MCF 10A (cell line): ENCODE data around the gene RNF2. TPM values are rescaled to one million over a fixed set of nuclear protein-coding genes. Genes with fewer than 3 reads are reported as not detected.
"Not testable (repeated sequence)": the region's sequence is repeated elsewhere in the genome, so short reads cannot be mapped to it uniquely, and the experiment has no call there.

Source experiments
- BruUV-seq: library from RNA; stranded (reverse); fragments of 400-500 nt; replicated peaks from 2 replicates; lab custom pipeline; 2021; lab: Mats Ljungman, UMichigan
- CTCF ChIA-PET: fragments of 300-600 bp; sonication (Branson Sonifier 250); formaldehyde crosslinking; extraction: SDS; loops from one replicate; lab custom pipeline; 2021; ENCODE audit warnings: antibody characterized with exemption, inconsistent platforms; lab: Yijun Ruan, JAX
- POLR2A ChIA-PET: fragments of 300-600, 350-650 bp; sonication (Branson Sonifier 250); formaldehyde crosslinking; extraction: SDS; loops from one replicate; lab custom pipeline; 2020; ENCODE audit warnings: antibody characterized with exemption, inconsistent platforms; lab: Yijun Ruan, JAX
- DNase-seq: peaks from one replicate; pipeline ENCODE4 v3.0.0-alpha.2; 2018; ENCODE audit not compliant: unreplicated experiment
- H3K27ac Mint-ChIP-seq: one replicate; pipeline ENCODE4 v1.8.0; 2022; ENCODE audit warnings: mild to moderate bottlenecking, low read depth, mixed read lengths; ENCODE audit not compliant: unreplicated experiment
- H3K27me3 Mint-ChIP-seq: one replicate; pipeline ENCODE4 v1.8.0; 2022; ENCODE audit warnings: mixed read lengths; ENCODE audit not compliant: insufficient read depth, unreplicated experiment
- H3K36me3 Mint-ChIP-seq: one replicate; pipeline ENCODE4 v1.8.0; 2022; ENCODE audit warnings: mild to moderate bottlenecking, moderate library complexity, mixed read lengths; ENCODE audit not compliant: insufficient read depth, unreplicated experiment
- H3K4me1 Mint-ChIP-seq: one replicate; pipeline ENCODE4 v1.8.0; 2022; ENCODE audit warnings: mixed read lengths; ENCODE audit not compliant: insufficient read depth, unreplicated experiment
- H3K4me3 Mint-ChIP-seq: one replicate; pipeline ENCODE4 v1.8.0; 2022; ENCODE audit warnings: mild to moderate bottlenecking, moderate library complexity, mixed read lengths; ENCODE audit not compliant: unreplicated experiment
- H3K9me3 Mint-ChIP-seq: one replicate; pipeline ENCODE4 v1.8.0; 2022; ENCODE audit warnings: mixed read lengths; ENCODE audit not compliant: unreplicated experiment
- CTCF ChIP-seq: fragments of 200-600 bp; IDR thresholded peaks from one replicate; pipeline ENCODE4 v1.8.0; 2022; ENCODE audit warnings: antibody characterized with exemption, mild to moderate bottlenecking; ENCODE audit not compliant: unreplicated experiment
- intact Hi-C: fragments of 100-400 bp; cut with micrococcal nuclease; formaldehyde crosslinking; loops from 2 replicates; pipeline ENCODE4 v1.14.1; 2022
- total RNA-seq: library from RNA; stranded (reverse); gene quantifications from 2 replicates; pipeline ENCODE4 v1.2.3, GENCODE V29; 2022

The RNF2 gene
- total RNA-seq, 1 experiment from 2014 or later: 18.6 TPM

- Mint-ChIP-seq H3K36me3 (no peaks in the 10 kb centered on the region), H3K9me3 (no peaks in the 10 kb centered on the region), H3K27me3 (no peaks in the 10 kb centered on the region), H3K4me1 (peaks cover 10% of the 10 kb centered on the region), H3K27ac (no peak overlapping the region), H3K4me3 (no peak overlapping the region)
- DNase-seq: no peak
- intact Hi-C loops: no loop called here
- CTCF ChIA-PET: interaction anchor here (0.6 kb wide), 1 partner anchor 466 kb away, joined by 7 read pairs; no protein-coding TSS in a partner anchor
- TF ChIP-seq CTCF: no peak
- POLR2A ChIA-PET: interaction anchor here (1.3 kb wide), 1 partner anchor 16 kb away, joined by 4 read pairs; no protein-coding TSS in a partner anchor
- BruUV-seq: no TSS peak
These were observed 17.5 kb downstream of the RNF2 start for GRCh38 chr1:185062710-185063370.

GRCh38 chr1:185063719-185064118 lies 18.4 kb downstream of the RNF2 start:
- Mint-ChIP-seq H3K27ac (no peak overlapping the region), H3K36me3 (no peaks in the 10 kb centered on the region), H3K9me3 (no peaks in the 10 kb centered on the region), H3K4me3 (no peak overlapping the region), H3K4me1 (peaks cover 16% of the 10 kb centered on the region), H3K27me3 (no peaks in the 10 kb centered on the region)
- no peak for DNase-seq
- TF ChIP-seq CTCF: no peak
- ChIA-PET CTCF (no interaction called here), POLR2A (no interaction called here)
- intact Hi-C loops: no loop called here
- BruUV-seq: no TSS peak

- DNase-seq, H3K4me3 Mint-ChIP-seq, H3K9me3 Mint-ChIP-seq, H3K27ac Mint-ChIP-seq, H3K36me3 Mint-ChIP-seq, H3K27me3 Mint-ChIP-seq, BruUV-seq, intact Hi-C loops: not testable (repeated sequence)
- H3K4me1 Mint-ChIP-seq: peaks cover 16% of the 10 kb centered on the region
- ChIA-PET CTCF (interaction anchor here (1.1 to 1.8 kb wide), 3 partner anchors 103 to 655 kb away, joined by 3 to 7 read pairs (median 6); no protein-coding TSS in a partner anchor), POLR2A (interaction anchor here (2.4 kb wide), 1 partner anchor 9 kb away, joined by 13 read pairs; no protein-coding TSS in a partner anchor)
These were observed 19.6 kb downstream of the RNF2 start for GRCh38 chr1:185065006-185065405.

GRCh38 chr1:185066181-185066580 lies 20.8 kb downstream of the RNF2 start:
- no peak for DNase-seq
- Mint-ChIP-seq H3K4me1 (peaks cover 16% of the 10 kb centered on the region), H3K27ac (no peak overlapping the region), H3K9me3 (no peaks in the 10 kb centered on the region), H3K4me3 (no peak overlapping the region), H3K36me3 (no peaks in the 10 kb centered on the region), H3K27me3 (no peaks in the 10 kb centered on the region)
- intact Hi-C loops: no loop called here
- CTCF ChIA-PET: interaction anchor here (1.0 to 1.8 kb wide), 4 partner anchors 9 to 654 kb away, joined by 3 to 7 read pairs (median 4); no protein-coding TSS in a partner anchor
- BruUV-seq: no TSS peak
- POLR2A ChIA-PET: interaction anchor here (1.0 to 2.4 kb wide), 2 partner anchors 10 to 38 kb away, joined by 3 to 13 read pairs; no protein-coding TSS in a partner anchor
- no peak for TF ChIP-seq CTCF
